Skeletal muscle satellite cell (primary cell): Measurements from ENCODE around the gene ANKRD63.

Experiments used
- H3K27me3 ChIP-seq: 2 replicates; pipeline ENCODE4 v1.7.0; 2013; ENCODE audit warnings: low read length; ENCODE audit not compliant: control insufficient read depth, insufficient read depth
- H3K36me3 ChIP-seq: 2 replicates; pipeline ENCODE4 v1.7.0; 2013; ENCODE audit warnings: mild to moderate bottlenecking, control low read depth, low read length; ENCODE audit not compliant: insufficient read depth
- H3K4me1 ChIP-seq: 2 replicates; pipeline ENCODE4 v1.7.0; 2013; ENCODE audit warnings: low read length; ENCODE audit not compliant: control insufficient read depth, insufficient read depth
- H3K4me2 ChIP-seq: 2 replicates; pipeline ENCODE4 v1.7.0; 2013; ENCODE audit warnings: mild to moderate bottlenecking, low read length
- H3K4me3 ChIP-seq: 2 replicates; pipeline ENCODE4 v1.7.0; 2013; ENCODE audit warnings: low read length
- H3K9ac ChIP-seq: 2 replicates; pipeline ENCODE4 v1.7.0; 2013; ENCODE audit warnings: mild to moderate bottlenecking, low read depth, low read length, moderate library complexity
- H3K9me3 ChIP-seq: replicated peaks from 2 replicates; pipeline ENCODE4 v1.7.0; 2013; ENCODE audit warnings: mild to moderate bottlenecking, control low read depth, low read length

The ANKRD63 gene

DNA sequence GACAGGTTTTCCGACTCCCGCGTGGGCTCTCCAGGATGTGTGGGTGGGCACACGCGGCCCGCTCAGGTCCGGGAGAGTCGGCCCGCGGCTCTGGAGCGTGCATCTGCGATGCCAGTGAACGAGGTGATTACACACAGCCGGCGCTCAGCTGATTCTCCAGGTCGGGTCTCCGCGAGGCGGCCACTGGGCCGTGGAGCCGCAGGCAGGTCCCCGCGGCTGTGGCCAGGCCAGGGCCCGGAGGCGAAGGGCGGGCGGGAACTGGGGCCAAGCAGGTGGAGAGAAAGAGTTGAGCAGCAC is 30.8 kb downstream of the ANKRD63 start:
- no peak overlapping the region for H3K4me3 ChIP-seq
- no peaks in the 10 kb centered on the region for H3K36me3 ChIP-seq
- no peak overlapping the region for H3K9ac ChIP-seq
- H3K4me2 ChIP-seq: no peak overlapping the region
- no peaks in the 10 kb centered on the region for H3K9me3 ChIP-seq
- peaks cover 59% of the 10 kb centered on the region for H3K27me3 ChIP-seq
- peaks cover 20% of the 10 kb centered on the region for H3K4me1 ChIP-seq

DNA sequence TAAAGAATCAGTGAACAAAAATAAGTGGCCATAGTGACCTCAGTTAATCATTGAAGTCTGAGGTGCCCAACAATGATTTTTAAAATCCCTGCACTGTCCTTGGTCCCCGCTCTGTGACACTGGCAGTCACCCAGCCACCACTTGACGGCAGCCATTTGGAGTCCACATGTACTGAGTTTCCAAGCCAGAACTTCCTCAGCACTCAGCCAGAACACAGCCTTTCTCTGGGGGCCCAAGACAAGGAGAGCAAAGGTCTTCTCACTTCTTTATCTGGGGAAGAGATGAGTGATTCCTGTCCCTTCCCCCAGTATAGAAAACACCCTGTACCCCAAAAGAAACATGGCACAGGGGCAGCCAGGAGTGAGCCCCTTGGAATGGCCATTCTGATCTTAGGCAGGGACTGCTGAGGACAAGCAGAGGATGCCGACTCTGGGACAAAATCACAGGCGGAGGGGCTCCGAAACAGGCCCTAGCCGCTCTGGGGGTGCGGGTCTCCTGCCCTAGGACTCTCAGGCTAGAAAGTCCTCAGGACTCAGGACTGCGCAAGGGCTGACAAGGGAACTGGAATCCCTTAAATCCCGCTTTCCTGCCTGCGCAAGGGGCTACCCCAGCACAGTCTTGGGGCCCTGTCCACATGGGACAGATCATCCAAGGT is 31.3 kb downstream of the ANKRD63 start:
- Histone ChIP-seq H3K36me3 (no peaks in the 10 kb centered on the region), H3K4me2 (no peak overlapping the region), H3K27me3 (peaks cover 58% of the 10 kb centered on the region), H3K9me3 (no peaks in the 10 kb centered on the region), H3K4me3 (no peak overlapping the region), H3K4me1 (peaks cover 20% of the 10 kb centered on the region), H3K9ac (no peak overlapping the region)

DNA sequence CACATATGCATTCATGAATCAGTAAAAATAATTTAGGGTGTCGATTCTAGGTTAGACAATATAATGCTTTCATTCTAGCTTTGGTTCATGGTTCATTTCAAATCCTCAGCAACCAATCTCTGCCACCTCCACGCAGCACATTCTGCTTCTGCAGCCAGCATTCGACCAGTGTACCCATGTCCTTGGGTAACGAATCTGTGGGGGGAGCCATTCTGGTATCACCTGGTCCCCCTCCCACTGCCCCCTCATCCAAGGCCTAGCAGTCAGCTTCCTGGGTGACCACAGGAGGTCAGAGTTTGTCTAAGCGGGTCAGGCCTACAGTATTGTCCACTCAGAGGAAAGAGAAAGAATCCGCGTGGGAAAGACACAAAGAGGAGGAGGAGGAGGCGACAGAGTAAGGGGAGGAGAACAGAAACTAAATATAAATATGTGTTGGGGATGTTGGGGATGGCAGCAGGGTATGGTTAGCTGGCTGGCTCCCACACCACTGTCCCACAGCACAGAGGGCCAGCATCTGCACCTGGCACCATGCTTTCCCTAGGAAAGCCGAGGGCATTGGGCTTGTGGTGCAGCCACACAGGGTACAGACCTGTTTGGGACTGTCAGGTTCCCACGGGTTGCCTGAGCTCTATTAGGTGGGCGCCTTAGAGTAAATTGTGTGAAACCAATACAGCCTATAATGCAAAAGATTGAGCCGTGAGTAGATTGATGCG is 31.9 kb downstream of the ANKRD63 start:
- Histone ChIP-seq H3K9ac (no peak overlapping the region), H3K36me3 (no peaks in the 10 kb centered on the region), H3K4me3 (no peak overlapping the region), H3K4me2 (no peak overlapping the region), H3K27me3 (peaks cover 53% of the 10 kb centered on the region), H3K9me3 (no peaks in the 10 kb centered on the region), H3K4me1 (peaks cover 20% of the 10 kb centered on the region)

DNA sequence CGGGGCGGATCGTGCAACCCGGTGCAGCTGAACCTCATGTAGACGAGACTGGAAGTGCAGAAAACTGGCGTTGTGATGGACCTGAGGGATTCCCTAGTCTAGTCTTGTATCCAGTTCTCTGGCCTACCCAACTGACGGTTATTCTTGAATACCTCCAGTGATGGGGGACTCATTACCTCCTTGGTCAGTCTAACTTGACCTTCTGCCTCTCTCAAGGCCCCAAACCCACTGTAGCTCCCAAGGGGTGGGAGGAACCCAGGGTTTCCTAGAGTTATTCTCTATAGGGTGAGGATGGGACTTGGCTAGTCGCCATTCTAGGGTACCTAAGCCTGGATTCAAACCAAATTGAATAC is 32.6 kb downstream of the ANKRD63 start:
- Histone ChIP-seq H3K4me2 (no peak overlapping the region), H3K36me3 (no peaks in the 10 kb centered on the region), H3K4me3 (no peak overlapping the region), H3K9me3 (no peaks in the 10 kb centered on the region), H3K27me3 (peaks cover 56% of the 10 kb centered on the region), H3K4me1 (peaks cover 20% of the 10 kb centered on the region), H3K9ac (no peak overlapping the region)

DNA sequence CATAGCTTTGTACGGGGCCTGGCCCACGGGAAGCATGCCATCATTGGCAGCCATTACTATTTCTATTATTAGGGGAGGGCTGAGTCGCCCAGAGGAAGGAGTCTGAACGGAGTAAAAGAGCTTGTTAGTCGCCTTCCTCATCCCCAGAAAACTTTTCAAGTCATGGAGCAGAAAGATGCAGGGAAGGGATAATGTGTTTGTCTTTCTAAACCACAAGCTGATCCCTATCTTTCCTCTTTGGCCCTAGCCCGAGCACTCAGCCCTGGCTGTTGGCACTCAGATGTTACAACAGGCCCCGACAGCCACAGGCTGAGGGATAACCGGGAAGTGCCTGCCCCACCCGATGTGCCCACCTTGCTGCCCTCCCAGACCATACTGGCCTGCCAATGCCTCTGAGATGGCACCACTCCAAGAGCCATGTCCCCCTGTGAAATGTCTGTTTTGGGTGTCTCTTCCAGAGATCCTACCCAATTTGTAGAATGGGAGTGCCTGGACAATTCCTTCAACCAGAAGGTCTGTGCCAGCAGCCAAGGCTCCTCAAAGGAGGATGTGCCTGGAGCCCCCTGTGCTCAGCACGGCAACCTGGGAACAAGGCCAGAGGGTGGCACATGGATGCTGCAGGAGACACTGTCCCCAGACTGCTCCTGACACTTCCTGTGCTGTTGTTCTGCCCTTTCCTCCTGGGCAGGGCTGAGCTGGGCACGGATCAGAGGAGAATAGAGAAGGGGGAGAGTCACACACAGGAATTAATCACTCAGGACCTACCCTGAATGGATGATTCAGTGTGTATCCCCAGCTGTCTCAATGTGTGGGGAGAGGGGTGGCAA is 33.2 kb downstream of the ANKRD63 start:
- peaks cover 56% of the 10 kb centered on the region for H3K27me3 ChIP-seq
- no peak overlapping the region for H3K4me3 ChIP-seq
- H3K4me1 ChIP-seq: peaks cover 20% of the 10 kb centered on the region
- H3K36me3 ChIP-seq: no peaks in the 10 kb centered on the region
- no peak overlapping the region for H3K4me2 ChIP-seq
- no peak overlapping the region for H3K9ac ChIP-seq
- no peaks in the 10 kb centered on the region for H3K9me3 ChIP-seq

DNA sequence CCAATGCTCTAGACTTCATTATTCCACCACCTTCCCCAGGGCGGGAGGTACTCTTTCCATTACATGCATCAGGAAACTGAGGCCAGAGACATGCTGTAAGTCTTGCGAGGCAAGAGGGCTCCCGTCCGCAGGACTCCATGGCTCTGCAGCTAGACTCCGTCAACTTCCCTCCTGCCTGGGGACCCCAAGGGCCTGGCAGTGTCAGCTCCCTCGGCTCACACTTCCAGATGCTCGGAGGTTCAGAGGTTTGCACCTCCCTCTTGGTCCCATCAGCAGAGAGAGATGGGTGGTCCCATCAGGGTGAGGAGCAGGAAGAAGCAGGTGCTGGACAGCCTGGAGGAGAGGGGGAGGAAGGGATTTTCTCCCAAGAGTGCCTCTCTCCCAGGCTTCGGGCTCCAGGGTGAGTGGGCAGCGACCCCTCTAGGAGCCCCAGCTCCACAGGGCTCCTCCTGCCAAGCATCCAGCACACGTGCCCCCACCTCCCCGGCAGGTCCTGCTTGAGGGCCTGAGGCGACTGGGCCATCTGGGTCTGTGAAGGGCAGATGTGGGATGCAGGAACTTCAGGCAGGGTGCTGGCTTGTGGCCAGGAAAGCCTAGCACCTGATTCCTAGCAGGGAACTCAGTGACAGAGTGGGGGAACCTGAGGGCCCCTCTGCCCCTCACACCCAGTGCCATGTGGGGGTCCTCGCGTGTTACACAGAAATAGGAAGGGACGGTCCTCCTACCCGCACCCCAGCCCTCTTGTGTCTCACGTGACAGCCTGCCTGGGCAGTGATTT is 34.7 kb downstream of the ANKRD63 start:
- H3K4me2 ChIP-seq: no peak overlapping the region
- H3K9me3 ChIP-seq: no peaks in the 10 kb centered on the region
- H3K4me1 ChIP-seq: peaks cover 19% of the 10 kb centered on the region
- H3K27me3 ChIP-seq: peaks cover 51% of the 10 kb centered on the region
- H3K36me3 ChIP-seq: no peaks in the 10 kb centered on the region
- no peak overlapping the region for H3K9ac ChIP-seq
- H3K4me3 ChIP-seq: no peak overlapping the region

DNA sequence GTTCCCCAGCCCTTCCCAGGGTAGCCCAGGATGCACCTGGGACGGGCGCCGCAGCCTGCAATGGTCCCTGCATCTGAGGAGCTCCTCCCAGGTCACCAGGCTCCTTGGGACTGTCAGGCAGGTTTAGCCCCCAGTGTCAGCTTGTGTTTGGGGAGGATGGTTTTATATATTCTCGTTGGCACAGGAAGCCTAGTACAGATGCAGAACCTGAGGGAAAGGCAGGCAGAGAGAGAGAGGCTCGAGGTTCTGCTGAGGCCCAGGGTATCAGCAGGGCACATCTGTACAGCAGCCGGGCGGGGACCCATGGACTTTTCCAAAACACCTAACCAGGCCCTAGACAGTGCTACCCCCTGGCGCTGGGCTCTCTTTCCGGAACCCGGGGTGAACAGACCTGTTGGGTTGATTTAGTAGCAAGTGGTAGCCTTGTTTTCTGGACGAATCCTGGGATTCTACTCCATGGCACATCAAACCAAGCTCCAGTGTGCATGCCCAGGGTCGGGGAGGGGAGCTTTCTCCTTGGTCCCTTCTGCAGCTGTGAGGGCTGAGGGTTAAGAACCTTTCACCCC is 35.4 kb downstream of the ANKRD63 start:
- no peak overlapping the region for H3K4me3 ChIP-seq
- no peaks in the 10 kb centered on the region for H3K9me3 ChIP-seq
- peaks cover 49% of the 10 kb centered on the region for H3K27me3 ChIP-seq
- H3K9ac ChIP-seq: no peak overlapping the region
- H3K36me3 ChIP-seq: no peaks in the 10 kb centered on the region
- H3K4me2 ChIP-seq: no peak overlapping the region
- H3K4me1 ChIP-seq: peaks cover 12% of the 10 kb centered on the region

DNA sequence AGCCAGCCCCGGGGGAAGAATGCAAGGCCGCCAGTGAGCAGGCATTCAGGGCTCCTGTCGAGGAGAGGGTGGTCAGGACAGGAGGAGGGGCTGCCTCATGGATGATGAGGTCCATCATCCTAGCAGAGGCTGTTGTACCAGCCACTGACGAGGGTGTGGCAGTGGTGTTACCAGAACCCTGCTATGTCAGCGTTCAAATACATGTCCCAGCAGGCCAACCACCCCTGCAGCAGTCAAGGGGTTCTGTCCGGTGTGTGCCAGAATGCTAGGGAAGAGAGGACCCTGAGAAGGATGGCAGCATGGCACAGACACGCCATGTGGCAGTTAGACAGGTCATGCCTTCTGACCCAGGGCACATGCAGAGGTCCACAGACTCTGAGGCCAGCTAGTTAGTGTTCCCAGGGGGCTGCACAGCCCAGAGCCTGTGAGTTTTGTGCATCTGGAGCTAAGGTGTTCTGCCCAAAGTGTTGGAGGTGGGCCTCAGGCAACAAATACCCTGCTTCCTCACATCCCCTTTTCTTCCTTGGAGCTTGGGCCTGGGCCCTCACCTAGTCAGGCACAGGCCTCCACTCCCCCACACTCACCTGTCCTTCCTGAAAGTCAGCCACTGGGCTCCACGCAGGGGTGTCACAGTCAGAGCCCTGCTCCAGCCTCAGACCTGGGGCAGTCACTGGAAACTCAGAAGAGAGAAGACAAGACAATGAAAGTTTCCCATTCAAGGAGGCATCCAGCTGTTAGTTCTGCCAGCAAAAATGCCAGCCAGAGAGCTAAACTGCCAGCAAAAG is 36.2 kb downstream of the ANKRD63 start:
- H3K4me2 ChIP-seq: no peak overlapping the region
- no peaks in the 10 kb centered on the region for H3K36me3 ChIP-seq
- peaks cover 41% of the 10 kb centered on the region for H3K27me3 ChIP-seq
- H3K9ac ChIP-seq: no peak overlapping the region
- H3K4me3 ChIP-seq: no peak overlapping the region
- no peaks in the 10 kb centered on the region for H3K9me3 ChIP-seq
- H3K4me1 ChIP-seq: peaks cover 10% of the 10 kb centered on the region

DNA sequence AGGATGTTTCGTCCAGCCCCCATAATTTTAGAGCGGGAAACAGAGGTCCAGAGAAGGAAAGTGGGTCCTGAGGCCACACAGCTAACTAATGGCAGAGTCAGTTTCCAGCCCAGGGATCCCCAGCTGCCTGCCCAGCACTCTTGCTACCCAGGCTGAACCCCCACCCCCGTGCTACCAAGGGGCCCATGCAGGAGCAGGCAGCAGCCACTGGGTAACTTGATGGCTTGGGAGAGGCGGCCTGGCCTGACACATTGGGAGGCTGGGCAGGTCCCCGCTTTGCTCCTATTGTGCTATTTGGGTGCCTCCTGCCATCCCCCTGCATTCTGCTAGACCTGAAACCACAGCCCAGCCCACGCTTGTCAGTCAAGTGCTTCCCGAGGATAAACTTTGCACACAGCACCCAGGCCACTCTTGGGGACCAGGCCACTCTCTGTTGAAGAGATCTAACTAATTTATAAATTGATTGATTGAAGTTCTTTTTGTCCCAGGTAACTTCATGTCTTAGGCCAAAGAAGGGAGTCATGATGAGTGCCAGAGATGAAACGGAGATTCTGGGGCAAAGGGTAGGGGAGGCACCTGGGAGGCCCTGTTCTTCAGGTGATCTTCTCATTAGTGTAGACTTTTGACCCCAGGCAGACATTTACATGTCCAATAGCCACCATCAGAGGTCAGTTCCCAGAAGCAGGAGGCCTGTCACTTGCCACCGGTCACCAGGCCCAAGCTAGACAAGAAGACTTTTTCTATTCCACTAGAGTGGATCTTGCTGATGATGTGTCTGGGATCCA is 37.0 kb downstream of the ANKRD63 start:
- Histone ChIP-seq H3K36me3 (no peaks in the 10 kb centered on the region), H3K27me3 (peaks cover 35% of the 10 kb centered on the region), H3K4me3 (no peak overlapping the region), H3K4me1 (peaks cover 10% of the 10 kb centered on the region), H3K9ac (no peak overlapping the region), H3K9me3 (no peaks in the 10 kb centered on the region), H3K4me2 (no peak overlapping the region)

DNA sequence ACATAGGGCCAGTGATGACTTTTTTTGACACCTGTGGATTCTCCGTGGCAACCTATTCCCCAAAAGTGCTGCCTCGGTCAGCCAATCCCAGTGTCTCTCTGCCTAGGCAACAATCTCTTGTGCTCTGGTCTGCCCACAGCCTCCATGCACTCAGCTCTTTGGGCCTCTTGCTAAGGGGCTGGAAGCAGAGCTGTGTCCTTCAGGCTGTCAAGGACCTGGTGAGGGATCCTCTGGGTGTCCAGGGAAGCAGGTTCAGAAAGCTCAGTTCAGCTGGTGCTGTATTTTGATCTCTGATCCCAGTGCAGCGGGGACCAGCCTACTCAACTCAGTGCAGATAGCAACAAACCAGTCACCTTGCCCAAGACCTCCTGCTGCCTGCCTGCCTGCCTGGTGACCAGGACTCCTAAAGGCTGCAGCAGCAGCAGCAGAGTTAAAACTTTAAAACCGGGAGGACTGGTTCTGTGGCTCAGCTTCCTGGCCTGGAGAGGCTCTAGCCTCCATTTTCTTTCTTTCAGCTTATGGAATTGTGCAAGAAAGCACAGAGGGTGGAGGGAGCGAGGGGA is 37.8 kb downstream of the ANKRD63 start:
- Histone ChIP-seq H3K4me2 (no peak overlapping the region), H3K9ac (no peak overlapping the region), H3K27me3 (peaks cover 29% of the 10 kb centered on the region), H3K4me3 (no peak overlapping the region), H3K4me1 (peaks cover 6% of the 10 kb centered on the region), H3K36me3 (no peaks in the 10 kb centered on the region), H3K9me3 (no peaks in the 10 kb centered on the region)
